ENCODE results near the gene SKAP2.

DNA sequence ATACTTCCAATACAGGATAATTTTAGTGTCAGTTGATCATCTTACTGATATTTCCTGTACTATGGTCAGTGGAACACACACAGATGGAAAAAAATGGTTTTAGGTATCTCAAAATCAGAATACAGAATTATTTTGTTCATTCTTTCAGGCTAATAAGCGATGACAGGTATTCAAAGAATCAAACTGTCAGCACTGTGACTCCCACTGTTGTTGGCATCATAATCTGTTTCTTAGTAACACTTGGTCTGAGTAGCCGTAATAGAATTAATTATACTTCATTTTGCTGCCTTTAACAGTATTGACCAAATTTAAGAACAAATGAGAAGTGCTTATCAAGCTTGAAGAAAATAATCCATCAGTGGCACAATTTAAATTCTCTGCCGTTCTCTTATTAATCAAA lies 215.0 kb downstream of the SKAP2 start:
- TF ChIP-seq EZH2 (IDR thresholded peaks at IDR 0.05; ENCODE audit: borderline replicate concordance, low read depth, low read length, severe bottlenecking) (no peak), POLR2A (IDR thresholded peaks at IDR 0.05; ENCODE audit: low read depth, low read length) (no peak), POLR2AphosphoS5 (IDR thresholded peaks at IDR 0.05; ENCODE audit: insufficient read depth, low read depth, low read length) (no peak)
- TF ChIP-seq, protein P1, sequence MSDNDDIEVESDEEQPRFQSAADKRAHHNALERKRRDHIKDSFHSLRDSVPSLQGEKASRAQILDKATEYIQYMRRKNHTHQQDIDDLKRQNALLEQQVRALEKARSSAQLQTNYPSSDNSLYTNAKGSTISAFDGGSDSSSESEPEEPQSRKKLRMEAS (IDR thresholded peaks at IDR 0.05; ENCODE audit: insufficient read depth, insufficient read length), result no peak
- TF ChIP-seq, protein P2, sequence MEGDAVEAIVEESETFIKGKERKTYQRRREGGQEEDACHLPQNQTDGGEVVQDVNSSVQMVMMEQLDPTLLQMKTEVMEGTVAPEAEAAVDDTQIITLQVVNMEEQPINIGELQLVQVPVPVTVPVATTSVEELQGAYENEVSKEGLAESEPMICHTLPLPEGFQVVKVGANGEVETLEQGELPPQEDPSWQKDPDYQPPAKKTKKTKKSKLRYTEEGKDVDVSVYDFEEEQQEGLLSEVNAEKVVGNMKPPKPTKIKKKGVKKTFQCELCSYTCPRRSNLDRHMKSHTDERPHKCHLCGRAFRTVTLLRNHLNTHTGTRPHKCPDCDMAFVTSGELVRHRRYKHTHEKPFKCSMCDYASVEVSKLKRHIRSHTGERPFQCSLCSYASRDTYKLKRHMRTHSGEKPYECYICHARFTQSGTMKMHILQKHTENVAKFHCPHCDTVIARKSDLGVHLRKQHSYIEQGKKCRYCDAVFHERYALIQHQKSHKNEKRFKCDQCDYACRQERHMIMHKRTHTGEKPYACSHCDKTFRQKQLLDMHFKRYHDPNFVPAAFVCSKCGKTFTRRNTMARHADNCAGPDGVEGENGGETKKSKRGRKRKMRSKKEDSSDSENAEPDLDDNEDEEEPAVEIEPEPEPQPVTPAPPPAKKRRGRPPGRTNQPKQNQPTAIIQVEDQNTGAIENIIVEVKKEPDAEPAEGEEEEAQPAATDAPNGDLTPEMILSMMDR (IDR thresholded peaks at IDR 0.05; ENCODE audit: extremely low read depth in 1 of 2, insufficient read depth in 1 of 2, low read depth in 1 of 2, low read length in 2 of 2), result no peak
